ENCODE measurements around the gene KCND3. TPM values are rescaled to one million over a fixed set of nuclear protein-coding genes. Genes with fewer than 3 reads are reported as not detected.

KCND3 gene
- total and polyA plus RNA-seq, 2 of the 4 experiments (the other 2 are of a cell fraction): under 0.01 to 0.03 TPM

GRCh38 chr1:111847466-111847865 lies 142.0 kb downstream of the KCND3 start:
- no peak overlapping the region for H3K23ac ChIP-seq (ENCODE audit: low read depth, low read length)
- H3K79me1 ChIP-seq (ENCODE audit: low read depth in 1 of 2, low read length in 2 of 2): no peaks in the 10 kb centered on the region
- H3K9me3 ChIP-seq (ENCODE audit: control insufficient read depth, insufficient read depth, low read length): no peaks in the 10 kb centered on the region
- H2BK15ac ChIP-seq (ENCODE audit: low read depth, low read length): no peak overlapping the region
- in situ Hi-C loops (cut with MboI; ENCODE audit: low sequenced_read_pairs) (no loop called here), intact Hi-C loops (cut with micrococcal nuclease) (no loop called here), dilution Hi-C loops (cut with HindIII; ENCODE audit: low sequenced_read_pairs, unreplicated experiment) (no loop called here)
- no peak overlapping the region for H3K4me2 ChIP-seq (ENCODE audit: low read depth, low read length)
- H2BK5ac ChIP-seq (ENCODE audit: low read depth, low read length, poor library complexity, severe bottlenecking): no peak overlapping the region
- H3K4me3 ChIP-seq (ENCODE audit: insufficient read depth, low read depth, low read length): no peak overlapping the region
- no peak overlapping the region for H4K5ac ChIP-seq (ENCODE audit: low read depth, low read length)
- H2AK9ac ChIP-seq (replicated peaks; ENCODE audit: low read depth, low read length, poor library complexity): no peak overlapping the region
- H3K18ac ChIP-seq (ENCODE audit: low read depth, low read length): no peak overlapping the region
- ChIA-PET CTCF (no interaction called here), POLR2A (ENCODE audit: unreplicated experiment) (no interaction called here)
- no peak overlapping the region for H2AFZ ChIP-seq (replicated peaks; ENCODE audit: low read length, poor library complexity)
- no peak overlapping the region for H4K8ac ChIP-seq (ENCODE audit: low read depth in 2 of 2, low read length in 2 of 2)
- no peak overlapping the region for H3K9ac ChIP-seq (ENCODE audit: low read depth, low read length)
- H3K36me3 ChIP-seq (ENCODE audit: control insufficient read depth, insufficient read depth, low read length): no peaks in the 10 kb centered on the region
- H3K9me1 ChIP-seq (ENCODE audit: insufficient read depth, low read length): no peaks in the 10 kb centered on the region
- no peak overlapping the region for H4K91ac ChIP-seq (ENCODE audit: insufficient read depth, low read depth, low read length)
- H4K20me1 ChIP-seq (ENCODE audit: insufficient read depth, low read length): no peaks in the 10 kb centered on the region
- WGBS, 2 experiments (ENCODE audit: extremely low coverage in 2 of 2, insufficient read length in 1 of 2): 82% methylated on average over 6 of the region's 10 CpGs; no CpG with 5 or more reads in 1 of the 2 experiments
- H3K4me1 ChIP-seq (ENCODE audit: control insufficient read depth, insufficient read depth, low read length): no peaks in the 10 kb centered on the region
- H3K56ac ChIP-seq (ENCODE audit: extremely low read depth, insufficient read depth, low read length): no peak overlapping the region
- H3K14ac ChIP-seq (replicated peaks; ENCODE audit: low read depth, low read length): no peak overlapping the region
- ATAC-seq (ENCODE audit: low read depth) (no peak), DNase-seq (no peak)
- no peak overlapping the region for H3K4ac ChIP-seq (ENCODE audit: low read depth, low read length)
- H2BK120ac ChIP-seq (ENCODE audit: low read depth, low read length): no peak overlapping the region
- H3K27me3 ChIP-seq (ENCODE audit: control insufficient read depth, insufficient read depth, low read length): peaks cover 21% of the 10 kb centered on the region
- no TSS peak for BruUV-seq (replicated peaks)
- no peak overlapping the region for H2BK20ac ChIP-seq (ENCODE audit: low read depth, low read length)
- no peak overlapping the region for H2AK5ac ChIP-seq (ENCODE audit: low read depth, low read length)
- H3K27ac ChIP-seq (ENCODE audit: insufficient read depth, low read length): no peak overlapping the region
- TF ChIP-seq RAD21 (IDR thresholded peaks at IDR 0.05; ENCODE audit: low read length) (no peak), CEBPB (IDR thresholded peaks at IDR 0.05; ENCODE audit: low read depth, low read length) (no peak), CTCF (conservative IDR thresholded peaks at IDR 0.05; ENCODE audit: low read depth, low read length) (no peak)

All from IMR-90 (cell line).